ENCODE measurements around the gene FGF6. TPM values are rescaled to one million over a fixed set of nuclear protein-coding genes. Genes with fewer than 3 reads are reported as not detected.
"Not testable (repeated sequence)": the region's sequence is repeated elsewhere in the genome, so short reads cannot be mapped to it uniquely, and the experiment has no call there.

The FGF6 gene, protein sequence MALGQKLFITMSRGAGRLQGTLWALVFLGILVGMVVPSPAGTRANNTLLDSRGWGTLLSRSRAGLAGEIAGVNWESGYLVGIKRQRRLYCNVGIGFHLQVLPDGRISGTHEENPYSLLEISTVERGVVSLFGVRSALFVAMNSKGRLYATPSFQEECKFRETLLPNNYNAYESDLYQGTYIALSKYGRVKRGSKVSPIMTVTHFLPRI
- not detected in 2 replicates for total RNA-seq

DNA sequence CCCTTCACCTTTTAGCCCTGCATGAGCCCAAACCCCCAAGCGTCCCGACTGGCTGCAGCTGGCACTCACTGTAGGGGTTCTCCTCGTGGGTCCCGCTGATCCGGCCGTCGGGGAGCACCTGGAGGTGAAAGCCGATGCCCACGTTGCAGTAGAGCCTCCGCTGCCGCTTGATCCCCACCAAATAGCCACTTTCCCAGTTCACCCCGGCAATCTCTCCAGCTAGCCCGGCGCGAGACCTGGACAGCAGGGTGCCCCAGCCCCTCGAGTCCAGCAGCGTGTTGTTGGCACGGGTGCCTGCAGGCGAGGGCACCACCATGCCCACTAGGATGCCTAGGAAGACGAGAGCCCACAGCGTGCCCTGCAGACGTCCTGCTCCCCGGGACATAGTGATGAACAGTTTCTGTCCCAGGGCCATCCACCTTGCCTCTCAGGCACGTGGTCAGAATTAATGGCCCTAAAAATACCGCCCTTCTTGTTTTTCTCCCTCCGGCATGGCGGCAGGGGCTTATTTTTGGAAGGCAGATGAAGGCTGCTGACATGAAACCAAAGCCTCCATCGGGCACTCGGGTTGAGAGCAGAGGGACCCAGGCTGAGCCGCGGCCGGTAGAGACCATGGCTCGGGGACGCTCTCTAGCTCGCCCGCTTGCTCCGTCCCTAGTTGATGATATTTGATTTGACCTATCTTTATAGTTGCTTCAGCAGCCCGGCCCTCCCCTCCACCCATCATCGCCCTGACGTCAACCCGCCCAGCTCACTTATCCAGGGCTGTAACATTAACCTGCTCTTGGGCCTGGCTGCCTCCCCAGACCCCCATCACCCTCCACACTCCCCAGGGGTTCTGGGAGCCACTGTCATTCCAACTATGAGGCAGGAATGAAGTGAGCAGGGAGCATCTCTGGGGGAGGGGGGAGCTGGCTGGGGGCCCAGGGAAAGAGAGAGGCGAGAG lies at the start of gene FGF6:
TSS of gene FGF6 (minus strand) at position 660 of the 946 bp plus-strand sequence. CDS start at position 415, 245 bp downstream.
- DNase-seq (ENCODE audit: extremely low read depth, low read depth, low spot score), result no peak

DNA sequence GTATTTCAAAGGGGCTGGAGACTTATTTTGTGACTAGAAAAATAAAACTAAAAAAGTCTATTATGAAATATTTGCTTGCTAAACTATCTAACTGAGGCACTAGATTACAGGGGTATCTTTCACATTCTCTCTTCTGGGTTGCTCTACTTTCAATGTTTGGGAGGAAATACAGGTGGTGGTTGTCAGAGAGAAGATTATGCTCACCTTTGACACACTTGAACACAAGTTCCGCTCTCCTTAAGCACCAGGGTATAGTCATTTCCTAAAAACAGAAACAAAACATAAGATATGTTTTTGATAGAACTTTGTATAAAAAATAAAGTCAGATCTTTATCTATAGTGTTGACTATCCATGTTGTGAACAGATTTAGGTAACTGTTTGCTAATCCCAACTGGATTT lies 45.4 kb upstream of the FGF6 start:
- no peak for DNase-seq (ENCODE audit: extremely low read depth, low read depth, low spot score)

DNA sequence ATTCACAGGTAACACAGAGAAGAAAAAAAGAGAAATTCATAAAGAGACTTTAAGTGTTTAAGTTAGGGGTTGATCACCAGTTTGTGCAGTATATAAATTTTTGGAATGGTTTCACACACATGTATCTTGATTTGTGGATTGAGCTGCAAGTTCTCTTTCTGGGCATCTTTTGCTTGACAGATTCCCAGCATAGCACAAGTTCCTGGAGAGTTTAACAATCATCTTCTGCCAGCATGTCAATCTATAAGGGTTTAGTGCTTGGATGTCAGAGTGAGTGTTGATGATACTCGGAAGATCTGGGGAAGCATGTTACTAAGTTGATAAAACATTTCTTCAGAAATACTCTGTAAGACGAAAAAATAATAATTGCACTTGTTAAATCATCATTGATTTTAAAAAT lies 43.9 kb upstream of the FGF6 start:
- no peak for DNase-seq (ENCODE audit: extremely low read depth, low read depth, low spot score)

DNA sequence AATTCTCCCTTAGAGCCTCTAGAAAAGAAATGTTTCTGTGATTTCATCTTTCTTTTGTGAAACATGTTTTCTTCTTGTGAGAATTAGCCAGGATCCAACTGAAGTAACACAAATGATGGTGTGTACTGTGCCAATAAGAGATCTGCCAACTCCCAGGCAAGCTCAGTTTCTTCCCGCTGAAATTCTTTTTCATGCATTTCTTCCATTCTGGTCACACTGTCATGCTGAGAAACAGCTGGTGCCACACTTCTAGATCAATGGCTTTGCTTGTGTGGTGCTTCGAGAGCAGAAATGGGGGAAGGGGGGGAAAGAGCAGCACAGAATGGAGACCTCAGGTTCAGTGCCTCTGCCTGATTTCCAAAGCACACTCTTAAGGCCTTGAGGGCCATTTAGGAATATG lies 41.4 kb upstream of the FGF6 start:
- no peak for DNase-seq (ENCODE audit: extremely low read depth, low read depth, low spot score)

DNA sequence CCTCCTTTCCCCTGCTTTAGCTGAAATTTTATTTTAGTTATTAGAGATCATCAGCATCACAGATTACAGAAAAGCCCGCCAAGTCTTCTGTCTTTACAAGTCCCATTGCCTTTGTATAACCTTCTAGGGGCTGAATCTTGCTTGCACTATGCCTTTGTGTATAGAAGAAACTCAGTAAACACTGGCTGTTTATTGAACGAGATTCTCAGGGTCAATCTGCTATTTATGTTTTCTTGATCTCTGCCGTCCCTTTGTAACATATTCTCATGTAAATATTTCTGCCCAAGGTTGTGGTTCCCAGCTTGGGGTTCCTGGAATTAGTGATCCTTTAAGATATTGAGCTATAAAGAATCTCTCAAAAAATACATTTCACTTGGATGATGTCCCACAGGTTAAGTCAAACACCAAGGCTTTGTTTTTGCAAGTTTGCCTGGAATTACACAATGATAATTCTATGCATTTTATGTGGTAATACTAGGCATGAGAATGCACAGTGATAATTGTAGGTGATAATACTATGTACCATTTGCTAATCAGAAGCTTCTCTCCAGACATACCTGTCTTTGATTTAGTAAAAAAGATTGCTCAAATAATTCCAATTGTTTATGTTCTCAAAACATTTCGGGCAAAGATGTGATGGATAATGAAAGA lies 40.6 kb upstream of the FGF6 start:
- DNase-seq (ENCODE audit: extremely low read depth, low read depth, low spot score), result no peak

DNA sequence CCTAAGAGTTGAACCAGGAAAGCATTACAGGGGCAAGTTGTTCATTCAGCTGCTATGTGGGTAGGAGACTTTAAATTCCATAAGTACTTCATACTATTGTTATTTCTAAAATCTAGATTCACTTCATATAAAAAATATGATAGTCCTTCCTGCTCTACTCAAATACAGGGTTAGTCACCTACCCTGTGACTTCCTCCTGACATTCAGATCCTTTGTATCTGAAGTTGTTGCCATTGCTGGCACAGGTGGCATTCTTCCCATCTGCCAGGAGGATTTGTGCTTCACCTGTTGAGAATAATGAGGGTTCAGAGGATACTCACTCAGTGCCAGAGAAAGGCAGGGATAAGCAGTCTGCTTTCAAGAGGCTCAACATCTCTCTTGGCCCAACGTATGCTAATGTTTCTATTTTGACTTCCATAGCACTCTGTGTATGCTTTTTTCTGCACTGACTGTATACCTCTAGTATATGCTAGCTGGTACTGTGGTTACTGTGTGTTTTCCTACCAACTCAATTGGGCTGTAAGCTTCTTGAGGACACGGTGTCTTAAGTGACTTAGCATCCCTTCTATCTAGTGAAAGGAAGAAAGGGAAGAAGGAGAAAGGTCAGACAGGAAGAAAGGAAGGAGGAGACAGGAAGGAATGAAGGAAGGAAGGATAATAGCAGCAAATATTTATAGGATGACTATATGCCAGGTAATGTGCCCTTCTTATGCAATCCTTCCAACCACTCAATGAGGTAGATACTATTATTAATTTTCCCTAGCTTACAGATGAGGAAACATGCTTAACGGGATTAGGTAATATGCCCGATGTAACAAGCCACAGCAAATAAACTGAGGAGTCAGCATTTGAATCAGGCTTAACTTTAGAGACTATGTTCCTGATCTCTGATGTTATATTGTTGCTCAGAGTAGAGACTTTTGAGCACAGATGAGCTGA lies 38.5 kb upstream of the FGF6 start:
- DNase-seq (ENCODE audit: extremely low read depth, low read depth, low spot score), result no peak

DNA sequence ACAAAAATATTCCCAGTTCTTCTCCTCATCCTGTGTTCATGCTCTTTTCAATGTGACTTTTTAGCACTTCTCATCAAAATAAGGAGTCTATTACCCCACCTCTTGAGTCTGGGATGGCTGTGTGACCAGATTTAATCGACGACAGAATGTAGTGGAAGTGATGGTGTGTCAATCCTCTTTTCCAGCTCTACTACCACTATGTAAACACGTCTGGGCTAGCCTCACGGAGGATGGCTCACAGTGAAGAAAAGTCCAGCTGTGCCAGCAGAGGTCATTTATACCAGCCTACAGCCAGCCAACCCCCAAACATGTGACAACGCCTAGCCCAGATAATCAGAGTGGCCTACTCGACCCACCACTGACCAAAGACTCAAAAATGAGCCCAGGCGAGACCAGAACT lies 37.3 kb upstream of the FGF6 start:
- DNase-seq (ENCODE audit: extremely low read depth, low read depth, low spot score), result no peak

DNA sequence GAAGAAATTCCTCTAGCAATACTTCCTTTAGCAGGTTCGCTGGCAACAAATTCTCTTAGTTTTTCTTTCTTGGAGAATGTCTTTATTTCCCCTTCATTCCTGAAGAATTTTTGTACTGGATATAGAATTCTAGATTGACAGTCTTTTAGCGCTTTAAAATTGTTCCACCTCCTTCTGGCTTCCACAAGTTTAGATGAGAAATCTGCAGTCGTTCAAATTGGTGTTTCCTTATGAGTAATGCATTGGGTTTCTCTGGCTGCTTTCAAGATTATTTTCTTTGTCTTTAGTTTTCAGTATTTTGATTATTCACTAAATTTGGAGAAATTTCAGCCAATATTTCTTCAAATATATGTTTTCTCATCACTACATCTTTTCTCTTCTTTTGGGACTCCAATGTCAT lies 33.3 kb upstream of the FGF6 start:
- DNase-seq (ENCODE audit: extremely low read depth, low read depth, low spot score), result no peak

DNA sequence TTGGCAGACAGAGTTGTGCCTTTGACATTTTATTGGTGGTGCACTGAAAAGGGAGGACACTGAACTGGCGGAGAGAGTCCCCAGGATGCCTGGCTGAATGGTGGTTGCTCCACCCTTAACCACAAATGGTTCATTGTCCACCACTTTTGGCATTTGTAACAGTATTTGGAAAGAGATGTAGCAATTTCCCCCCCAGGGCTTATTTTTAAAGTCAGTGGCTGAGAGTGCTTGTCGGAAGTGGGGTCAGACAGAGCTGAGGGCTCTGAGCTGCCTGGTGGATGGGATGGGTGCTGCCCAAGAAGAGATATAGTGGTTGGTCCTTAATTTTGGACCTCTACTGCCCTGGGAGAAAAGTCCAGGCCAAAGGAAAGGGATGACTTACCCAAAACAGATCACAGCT lies 31.5 kb upstream of the FGF6 start:
- DNase-seq (ENCODE audit: extremely low read depth, low read depth, low spot score), result no peak

DNA sequence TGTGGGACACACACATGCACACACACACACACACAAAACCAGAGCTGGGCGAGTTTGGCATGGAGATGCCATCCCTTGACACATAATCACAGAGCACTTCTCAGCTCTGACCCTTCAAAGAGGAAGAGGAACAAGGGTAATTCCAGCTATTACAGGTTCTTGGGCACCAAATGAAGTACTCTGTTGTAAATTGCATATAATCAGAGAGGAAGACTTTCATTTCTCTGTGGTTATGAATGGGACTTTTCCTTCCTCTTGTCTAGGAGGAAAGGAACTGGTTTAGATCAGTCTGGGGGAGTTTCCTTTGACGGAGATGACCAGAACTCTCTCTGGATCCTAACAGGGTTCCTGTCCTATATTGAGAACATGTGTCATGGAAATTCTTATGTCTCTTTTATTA lies 26.4 kb upstream of the FGF6 start:
- DNase-seq (ENCODE audit: extremely low read depth, low read depth, low spot score), result no peak

DNA sequence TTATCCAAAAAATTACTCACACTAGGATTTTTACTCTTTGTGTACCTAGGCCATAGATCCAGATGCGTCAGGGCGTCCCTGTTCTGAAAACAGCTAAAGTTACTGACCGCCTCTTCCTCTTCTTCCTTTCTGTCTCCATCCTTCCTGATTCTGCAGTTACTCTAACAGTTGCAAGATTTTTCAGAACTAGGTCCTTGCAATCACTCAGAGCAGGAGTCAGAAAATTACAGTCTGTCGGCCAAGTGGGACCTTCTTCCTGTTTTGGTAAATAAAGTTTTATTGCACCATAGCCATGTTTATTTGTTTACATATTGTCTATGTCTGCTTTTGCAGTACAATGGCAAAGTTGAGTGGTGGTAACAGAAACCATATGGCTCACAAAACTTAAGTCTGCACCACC lies 25.6 kb upstream of the FGF6 start:
- DNase-seq (ENCODE audit: extremely low read depth, low read depth, low spot score), result no peak

DNA sequence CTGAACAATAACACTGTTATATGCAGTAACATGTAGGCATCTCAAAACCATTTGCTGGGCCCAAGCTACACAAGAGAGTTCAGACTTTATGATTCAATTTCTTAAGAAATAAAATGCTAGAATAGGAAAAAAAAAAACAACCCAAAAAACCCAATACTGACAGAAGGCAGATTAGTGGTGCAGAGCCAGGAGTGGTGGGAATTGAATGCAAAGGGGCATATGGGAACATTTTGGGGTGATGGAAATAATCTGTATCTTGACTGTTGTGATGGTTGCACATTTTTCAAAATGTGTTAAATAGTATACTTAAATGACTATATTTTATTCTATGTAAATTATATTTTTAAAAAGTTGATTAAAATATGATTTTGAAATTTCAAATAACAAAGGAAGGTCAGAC lies 23.4 kb upstream of the FGF6 start:
- DNase-seq (ENCODE audit: extremely low read depth, low read depth, low spot score), result no peak

DNA sequence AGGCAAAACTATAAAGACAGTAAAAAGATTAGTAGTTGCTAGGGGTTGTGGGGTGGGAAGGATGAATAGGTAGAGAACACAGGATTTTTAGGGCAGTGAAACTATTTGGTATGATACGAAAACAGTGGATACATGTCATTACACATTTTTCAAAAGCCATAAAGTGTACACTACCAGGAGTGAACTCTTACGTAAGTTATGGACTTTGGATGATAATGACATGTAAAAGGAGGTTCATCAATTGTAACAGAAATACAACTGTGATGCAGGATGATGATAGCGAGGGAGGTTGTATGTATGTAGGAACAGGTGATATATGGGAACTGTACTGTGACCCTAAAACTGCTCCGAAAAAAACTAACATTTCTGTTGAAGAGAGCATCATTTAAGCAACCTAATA lies 15.1 kb upstream of the FGF6 start:
- no peak for DNase-seq (ENCODE audit: extremely low read depth, low read depth, low spot score)

DNA sequence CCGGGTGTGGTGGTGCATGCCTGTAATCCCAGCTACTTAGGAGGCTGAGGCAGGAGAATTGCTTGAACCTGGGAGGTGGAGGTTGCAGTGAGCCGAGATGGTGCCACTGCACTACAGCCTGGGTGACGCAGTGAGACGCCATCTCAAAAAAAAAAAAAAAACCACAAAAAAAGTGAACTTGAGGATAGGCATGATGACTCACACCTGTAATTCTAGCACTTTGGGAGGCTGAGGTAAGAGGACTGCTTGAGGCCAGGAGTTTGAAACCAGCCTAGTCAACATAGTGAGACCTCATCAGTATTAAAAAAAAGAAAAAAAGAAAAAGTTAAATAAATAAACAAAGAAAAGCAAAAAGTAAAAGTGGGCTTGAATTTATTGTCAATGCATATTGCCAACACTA lies 10.2 kb upstream of the FGF6 start:
- DNase-seq (ENCODE audit: extremely low read depth, low read depth, low spot score), result not testable (repeated sequence)

DNA sequence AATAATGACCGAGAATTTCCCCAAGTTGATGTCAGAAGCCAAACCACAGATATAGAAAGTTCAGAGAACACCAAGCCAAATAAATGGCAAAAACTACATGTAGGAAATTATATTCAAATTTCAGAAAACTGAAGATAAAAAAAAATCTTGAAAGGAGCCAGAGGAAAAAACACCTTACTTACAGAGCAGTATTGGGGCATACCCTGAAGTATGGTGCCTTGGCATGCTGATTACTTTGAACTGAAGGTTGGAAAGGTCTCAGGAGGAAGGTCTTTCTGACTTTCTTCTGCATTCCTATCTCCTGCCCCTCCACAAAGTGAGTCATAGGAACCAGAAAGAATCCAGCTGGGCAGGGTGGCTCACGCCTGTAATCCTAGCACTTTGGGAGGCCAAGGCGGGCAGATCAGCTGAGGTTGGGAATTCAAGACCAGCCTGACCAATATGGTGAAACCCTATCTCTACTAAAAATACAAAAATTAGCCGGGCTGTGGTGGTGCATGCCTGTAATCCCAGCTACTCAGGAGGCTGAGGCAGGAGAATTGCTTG lies 8.8 kb upstream of the FGF6 start:
- no peak for DNase-seq (ENCODE audit: extremely low read depth, low read depth, low spot score)

DNA sequence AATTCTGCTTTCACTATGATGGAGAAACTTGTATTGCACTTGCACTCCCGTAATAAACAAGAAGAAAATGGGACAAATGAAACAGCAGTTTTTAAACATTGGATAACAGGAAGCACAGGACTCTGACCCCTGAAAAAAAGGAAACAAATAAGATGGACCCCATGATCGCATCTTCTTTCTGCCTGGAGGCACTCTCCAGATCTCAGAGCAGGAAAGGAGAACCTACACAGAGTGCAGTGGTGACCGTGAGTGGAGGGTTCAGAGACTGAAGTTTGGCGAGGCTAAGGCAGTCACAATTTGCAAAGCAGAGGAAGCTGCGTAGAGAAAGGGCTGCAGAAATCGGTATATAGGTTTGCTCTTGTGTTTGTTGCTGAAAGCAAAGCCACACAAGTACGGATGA lies 6.1 kb upstream of the FGF6 start:
- DNase-seq (ENCODE audit: extremely low read depth, low read depth, low spot score), result no peak

DNA sequence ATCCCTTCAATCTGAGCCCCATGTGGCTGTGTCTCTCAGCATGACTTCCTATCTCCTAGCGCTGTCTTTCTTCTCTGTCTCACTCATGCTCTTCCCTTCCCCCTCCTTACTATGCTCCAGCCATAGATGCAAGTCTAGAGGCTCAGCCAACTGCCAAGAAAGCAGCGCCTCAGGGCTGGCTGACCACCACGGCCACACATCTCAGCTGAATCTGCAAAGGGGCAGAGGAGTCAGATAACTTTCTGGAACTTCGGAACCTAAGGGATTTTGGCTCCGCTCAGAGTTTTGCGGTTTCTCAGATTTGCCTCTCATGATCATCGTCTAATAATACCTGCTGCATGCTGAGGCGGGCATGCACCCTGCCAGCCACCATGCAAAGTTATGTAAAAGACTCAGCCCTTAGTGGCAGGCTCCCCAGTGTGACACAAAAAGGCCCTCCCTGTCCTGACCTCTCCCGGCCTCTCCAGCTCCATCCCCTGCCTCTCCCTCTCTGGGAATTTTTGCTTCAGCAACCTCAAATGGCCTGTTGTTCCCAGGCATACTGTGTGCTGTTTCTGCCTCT lies 5.0 kb upstream of the FGF6 start:
- no peak for DNase-seq (ENCODE audit: extremely low read depth, low read depth, low spot score)

DNA sequence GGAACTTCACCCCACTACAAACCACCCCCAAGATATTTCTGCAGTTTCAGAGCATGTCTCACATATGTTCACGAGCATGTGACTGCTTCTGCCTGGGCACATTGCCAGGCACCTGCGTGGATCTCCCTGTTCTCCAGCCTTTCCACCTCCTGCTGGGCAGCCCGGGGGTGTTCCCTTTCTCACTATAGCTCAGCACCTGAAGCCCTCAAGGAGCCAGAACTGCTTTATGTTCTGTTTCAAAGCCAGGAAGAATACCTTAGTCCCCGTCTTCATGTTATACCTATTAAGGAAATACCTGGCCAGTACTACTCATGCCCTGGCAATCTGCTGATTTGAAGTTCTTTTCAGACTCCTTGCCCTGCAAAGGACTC lies 4.2 kb upstream of the FGF6 start:
- no peak for DNase-seq (ENCODE audit: extremely low read depth, low read depth, low spot score)

DNA sequence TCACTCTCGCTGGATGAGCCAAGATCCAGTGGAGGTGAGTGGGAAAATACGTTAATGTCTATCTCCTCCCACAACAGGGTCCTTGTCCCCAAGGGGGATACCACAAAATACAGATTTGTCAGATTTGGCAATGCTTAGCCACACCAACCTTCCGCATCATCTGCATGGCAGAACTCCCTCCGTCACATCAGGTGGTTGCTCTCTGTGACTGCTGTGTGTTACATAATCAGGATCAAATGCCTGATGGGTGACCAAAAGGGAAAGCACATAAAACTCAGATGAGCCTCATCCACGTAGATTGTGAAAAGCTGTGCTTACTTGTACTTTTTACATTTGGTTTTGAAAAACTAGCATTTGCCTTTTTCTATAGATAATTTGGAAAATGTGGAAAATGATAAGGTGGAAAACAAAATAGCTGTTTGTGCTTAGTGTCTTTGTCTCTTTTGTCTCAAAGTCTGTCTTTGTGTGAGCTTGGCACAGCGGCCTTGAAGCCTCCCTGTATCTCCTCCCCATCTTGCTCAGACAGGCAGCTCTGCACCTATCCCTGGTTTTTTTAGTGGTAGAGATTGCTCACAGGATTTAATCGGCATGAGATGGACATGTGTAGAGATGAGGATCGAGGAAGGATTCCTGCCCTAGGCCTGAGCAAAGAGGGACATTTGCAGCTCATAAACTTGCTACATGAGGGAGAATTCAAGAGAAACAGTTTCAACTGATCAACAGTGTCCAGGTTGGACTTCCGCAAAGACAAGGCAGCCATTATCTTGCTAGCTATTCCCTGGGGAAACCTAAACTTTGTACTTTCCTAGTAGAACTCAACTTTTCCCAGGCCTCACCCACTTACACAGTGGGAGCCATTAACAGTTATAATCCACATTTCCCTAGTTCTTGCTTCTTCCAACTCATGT lies 3.6 kb upstream of the FGF6 start:
- DNase-seq (ENCODE audit: extremely low read depth, low read depth, low spot score), result no peak
